AG04450 (cell line): ENCODE results near the gene PSTPIP1. TPM values are rescaled to one million over a fixed set of nuclear protein-coding genes. Genes with fewer than 3 reads are reported as not detected.

Experiments
- CTCF ChIA-PET: fragments of 300-600, 350-600 bp; formaldehyde crosslinking; extraction: SDS; loops from one replicate; lab custom pipeline; 2022; ENCODE audit warnings: antibody characterized with exemption, inconsistent platforms; lab: Charles Lee
- POLR2A ChIA-PET: fragments of 350-600 bp; formaldehyde crosslinking; extraction: SDS; loops from one replicate; lab custom pipeline; 2021; ENCODE audit warnings: antibody characterized with exemption, inconsistent platforms; lab: Yijun Ruan, JAX
- DNase-seq: peaks from one replicate; pipeline ENCODE4 v3.0.0-alpha.2; 2011; ENCODE audit warnings: low read depth, low spot score
- H3K27ac ChIP-seq: one replicate; pipeline ENCODE4 v1.5.1; 2012; ENCODE audit warnings: low read depth, low read length, control low read depth
- H3K27me3 ChIP-seq: one replicate; pipeline ENCODE4 v1.6.0; 2012; ENCODE audit warnings: low read length; ENCODE audit not compliant: control insufficient read depth, insufficient read depth
- H3K4me3 ChIP-seq: 2 replicates; pipeline ENCODE4 v1.5.1; 2011; ENCODE audit warnings: mild to moderate bottlenecking, low read depth, low read length, control low read depth
- H3K9me3 ChIP-seq: 2 replicates; pipeline ENCODE4 v1.5.1; 2012; ENCODE audit warnings: low read length; ENCODE audit not compliant: control insufficient read depth, insufficient read depth
- polyA plus RNA-seq: library from polyadenylated mRNA; depleted of rRNA; stranded (reverse); fragments of >200 nt; gene quantifications from 2 replicates; pipeline ENCODE4 v1.2.3, GENCODE V29; 2011
- TF ChIP-seq, protein P1 (sequence below): IDR thresholded peaks from 2 replicates; pipeline ENCODE4 v1.5.1; 2011; ENCODE audit warnings: low read depth, low read length, control low read depth, inconsistent platforms

The PSTPIP1 gene
- polyA plus RNA-seq, 1 experiment = 0.21 TPM

DNA sequence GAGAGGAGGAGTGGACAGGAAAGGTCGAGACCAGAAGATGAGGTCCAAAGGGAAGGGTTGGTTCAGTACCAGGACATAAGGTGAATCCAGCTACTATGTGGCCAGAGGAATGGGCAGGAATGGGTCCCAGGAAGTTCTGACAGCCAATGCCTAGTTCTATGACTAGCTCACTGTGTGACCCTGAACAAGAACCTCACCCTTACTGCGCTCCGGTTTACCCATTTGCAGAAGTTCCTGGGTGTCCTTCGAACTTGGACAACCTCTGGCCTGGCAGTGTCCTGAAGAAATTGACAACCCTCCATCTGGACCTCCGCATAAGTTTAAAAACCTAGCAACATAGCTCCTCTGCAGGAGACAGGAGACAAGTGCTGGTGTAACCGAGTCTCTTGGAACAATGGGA is 12.2 kb upstream of the PSTPIP1 start:
- H3K9me3 ChIP-seq = peaks cover 9% of the 10 kb centered on the region
- CTCF ChIA-PET = interaction anchor here (1.2 kb wide), 1 partner anchor 561 kb away, joined by 3 read pairs; no protein-coding TSS in a partner anchor

DNA sequence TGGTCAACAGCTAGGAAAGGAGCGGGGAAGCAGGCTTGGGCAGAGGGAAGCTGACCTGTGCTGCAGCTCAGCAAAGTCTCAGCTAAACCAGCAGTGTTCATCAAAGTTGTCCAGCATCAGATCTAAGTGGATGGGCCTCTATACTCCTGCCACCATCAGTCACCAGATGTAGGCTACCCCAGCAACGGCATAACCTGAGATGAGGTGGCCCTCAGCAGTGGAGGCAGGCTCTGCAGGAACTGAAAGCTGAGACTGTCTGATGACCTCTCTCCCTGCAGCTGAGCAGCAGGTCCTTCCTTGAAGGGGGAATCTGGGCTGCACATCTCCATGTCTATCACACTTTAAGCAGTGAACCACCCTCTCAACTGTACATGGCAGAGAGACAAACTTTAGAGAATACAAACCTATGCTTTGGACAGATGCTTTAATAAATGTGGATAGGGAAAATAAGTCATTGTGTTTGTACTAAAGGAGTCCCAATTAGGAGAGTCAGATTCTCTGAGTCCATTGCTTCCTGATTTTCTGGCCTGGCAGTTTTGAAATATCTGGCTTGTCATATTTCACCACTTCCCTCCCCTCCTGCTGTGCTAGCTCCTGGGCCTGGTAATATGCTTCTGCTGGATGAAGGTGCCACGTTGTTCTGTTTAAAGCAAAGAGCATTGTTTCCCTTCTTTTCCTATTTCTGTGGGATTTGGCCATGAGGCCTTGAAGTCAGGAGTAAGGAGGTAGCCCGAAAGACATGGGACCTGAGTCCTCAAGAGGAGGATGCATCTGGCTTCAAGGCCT is 11.1 kb upstream of the PSTPIP1 start:
- H3K4me3 ChIP-seq = no peak overlapping the region
- peaks cover 8% of the 10 kb centered on the region for H3K9me3 ChIP-seq
- no peak for DNase-seq
- H3K27ac ChIP-seq = no peak overlapping the region
- H3K27me3 ChIP-seq = no peaks in the 10 kb centered on the region
- ChIA-PET CTCF (interaction anchor here (1.3 kb wide), 1 partner anchor 650 kb away, joined by 3 read pairs; no protein-coding TSS in a partner anchor), POLR2A (no interaction called here)
- TF ChIP-seq, protein P1, sequence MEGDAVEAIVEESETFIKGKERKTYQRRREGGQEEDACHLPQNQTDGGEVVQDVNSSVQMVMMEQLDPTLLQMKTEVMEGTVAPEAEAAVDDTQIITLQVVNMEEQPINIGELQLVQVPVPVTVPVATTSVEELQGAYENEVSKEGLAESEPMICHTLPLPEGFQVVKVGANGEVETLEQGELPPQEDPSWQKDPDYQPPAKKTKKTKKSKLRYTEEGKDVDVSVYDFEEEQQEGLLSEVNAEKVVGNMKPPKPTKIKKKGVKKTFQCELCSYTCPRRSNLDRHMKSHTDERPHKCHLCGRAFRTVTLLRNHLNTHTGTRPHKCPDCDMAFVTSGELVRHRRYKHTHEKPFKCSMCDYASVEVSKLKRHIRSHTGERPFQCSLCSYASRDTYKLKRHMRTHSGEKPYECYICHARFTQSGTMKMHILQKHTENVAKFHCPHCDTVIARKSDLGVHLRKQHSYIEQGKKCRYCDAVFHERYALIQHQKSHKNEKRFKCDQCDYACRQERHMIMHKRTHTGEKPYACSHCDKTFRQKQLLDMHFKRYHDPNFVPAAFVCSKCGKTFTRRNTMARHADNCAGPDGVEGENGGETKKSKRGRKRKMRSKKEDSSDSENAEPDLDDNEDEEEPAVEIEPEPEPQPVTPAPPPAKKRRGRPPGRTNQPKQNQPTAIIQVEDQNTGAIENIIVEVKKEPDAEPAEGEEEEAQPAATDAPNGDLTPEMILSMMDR = no peak

More for the DNA sequence above, 12.2 kb upstream of the PSTPIP1 start:
- H3K4me3 ChIP-seq = no peak overlapping the region
- POLR2A ChIA-PET = no interaction called here
- DNase-seq = no peak
- no peak overlapping the region for H3K27ac ChIP-seq
- TF ChIP-seq, protein P1 = no peak
- H3K27me3 ChIP-seq = no peaks in the 10 kb centered on the region

DNA sequence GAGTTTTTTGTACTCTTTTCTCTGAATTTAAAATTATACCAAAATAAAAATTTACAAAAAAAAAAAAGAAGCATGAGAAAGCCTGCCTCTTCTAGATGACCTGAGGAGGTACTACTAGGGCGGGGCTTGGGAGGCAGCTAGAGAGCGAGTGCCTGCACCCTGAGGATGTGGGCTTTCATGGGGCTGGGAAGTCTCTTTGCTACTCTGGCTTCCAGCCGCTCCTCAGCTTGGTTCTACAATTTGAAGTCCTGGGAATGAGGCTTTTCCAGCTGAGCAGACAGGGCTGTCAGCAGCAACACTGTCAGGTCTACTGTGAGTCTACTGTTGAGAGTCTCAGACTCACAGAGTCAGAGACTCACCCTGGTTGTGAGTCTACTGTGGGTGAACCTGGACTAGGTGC is 8.2 kb upstream of the PSTPIP1 start:
- H3K27ac ChIP-seq = no peak overlapping the region
- peaks cover 15% of the 10 kb centered on the region for H3K27me3 ChIP-seq
- TF ChIP-seq, protein P1 = no peak
- ChIA-PET POLR2A (no interaction called here), CTCF (interaction anchor here (0.9 kb wide), 1 partner anchor 45 kb away, joined by 5 read pairs; no protein-coding TSS in a partner anchor)
- DNase-seq = no peak
- H3K4me3 ChIP-seq = no peak overlapping the region
- H3K9me3 ChIP-seq = no peaks in the 10 kb centered on the region

- DNase-seq = no peak
- TF ChIP-seq, protein P1 = no peak
- peaks cover 18% of the 10 kb centered on the region for H3K27me3 ChIP-seq
- CTCF ChIA-PET = interaction anchor here (0.9 kb wide), 1 partner anchor 46 kb away, joined by 5 read pairs; no protein-coding TSS in a partner anchor
- POLR2A ChIA-PET = no interaction called here
- no peak overlapping the region for H3K27ac ChIP-seq
- no peak overlapping the region for H3K4me3 ChIP-seq
- H3K9me3 ChIP-seq = no peaks in the 10 kb centered on the region
Measured at GRCh38 chr15:76987276-76987675, 7.7 kb upstream of the PSTPIP1 start.
